ENCODE data around the gene ABCB4. TPM values are rescaled to one million over a fixed set of nuclear protein-coding genes. Genes with fewer than 3 reads are reported as not detected.
"Not testable (repeated sequence)": the region's sequence is repeated elsewhere in the genome, so short reads cannot be mapped to it uniquely, and the experiment has no call there.

Gene ABCB4
- total RNA-seq, 4 donors from 2014 or later = 0.08 to 2.1 (median 0.76) TPM

DNA sequence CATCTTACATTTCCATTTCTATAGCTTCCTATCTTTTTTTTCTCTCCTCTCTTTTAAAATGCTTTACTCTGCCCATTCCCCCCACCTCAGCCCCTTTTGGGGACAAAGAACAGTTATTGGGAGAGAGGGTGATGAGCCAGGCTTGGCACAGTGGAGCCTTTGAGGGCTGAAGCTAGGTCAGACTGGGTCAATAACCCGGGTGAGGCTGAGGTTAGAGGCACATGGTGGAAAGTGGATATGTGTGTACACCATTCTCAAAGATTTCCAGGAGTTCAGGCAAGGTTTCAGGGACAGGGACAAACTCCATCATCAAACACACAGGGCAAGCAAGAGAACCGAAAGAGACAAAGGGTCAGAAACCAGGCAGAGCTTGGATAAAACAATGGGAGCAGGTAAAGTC is 11.5 kb downstream of the ABCB4 start:
- DNase-seq (ENCODE audit: low spot score in 2 of 2) = no peak
- WGBS, 2 donors = 84 to 92% methylated on average over 2 of the region's 2 CpGs
- H3K4me3 ChIP-seq (ENCODE audit: low read depth, poor library complexity, severe bottlenecking) = no peak overlapping the region
- intact Hi-C loops (cut with DNase I; ENCODE audit: low total_unique reads) = no loop called here
- TF ChIP-seq POLR2A (IDR thresholded peaks at IDR 0.05) = no peak
- TF ChIP-seq, protein P1, sequence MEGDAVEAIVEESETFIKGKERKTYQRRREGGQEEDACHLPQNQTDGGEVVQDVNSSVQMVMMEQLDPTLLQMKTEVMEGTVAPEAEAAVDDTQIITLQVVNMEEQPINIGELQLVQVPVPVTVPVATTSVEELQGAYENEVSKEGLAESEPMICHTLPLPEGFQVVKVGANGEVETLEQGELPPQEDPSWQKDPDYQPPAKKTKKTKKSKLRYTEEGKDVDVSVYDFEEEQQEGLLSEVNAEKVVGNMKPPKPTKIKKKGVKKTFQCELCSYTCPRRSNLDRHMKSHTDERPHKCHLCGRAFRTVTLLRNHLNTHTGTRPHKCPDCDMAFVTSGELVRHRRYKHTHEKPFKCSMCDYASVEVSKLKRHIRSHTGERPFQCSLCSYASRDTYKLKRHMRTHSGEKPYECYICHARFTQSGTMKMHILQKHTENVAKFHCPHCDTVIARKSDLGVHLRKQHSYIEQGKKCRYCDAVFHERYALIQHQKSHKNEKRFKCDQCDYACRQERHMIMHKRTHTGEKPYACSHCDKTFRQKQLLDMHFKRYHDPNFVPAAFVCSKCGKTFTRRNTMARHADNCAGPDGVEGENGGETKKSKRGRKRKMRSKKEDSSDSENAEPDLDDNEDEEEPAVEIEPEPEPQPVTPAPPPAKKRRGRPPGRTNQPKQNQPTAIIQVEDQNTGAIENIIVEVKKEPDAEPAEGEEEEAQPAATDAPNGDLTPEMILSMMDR (IDR thresholded peaks at IDR 0.05) = no peak

DNA sequence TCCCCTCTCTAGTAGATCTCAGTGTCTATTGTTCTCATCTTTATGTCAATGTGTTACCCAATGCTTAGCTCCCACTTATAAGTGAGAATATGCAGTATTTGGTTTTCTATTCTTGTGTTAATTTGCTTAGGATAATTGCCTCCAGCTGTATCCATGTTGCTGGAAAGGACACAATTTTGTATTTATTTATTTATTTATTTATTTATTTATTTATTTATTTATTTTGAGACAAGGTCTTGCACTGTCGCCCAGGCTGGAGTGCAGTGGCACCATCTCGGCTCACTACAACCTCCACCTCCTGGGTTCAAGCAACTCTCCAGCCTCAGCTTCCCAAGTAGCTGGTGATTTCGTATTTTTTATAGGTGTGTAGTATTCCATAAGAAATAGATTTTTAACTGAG is 15.0 kb downstream of the ABCB4 start:
- WGBS, 2 donors = 97 to 98% methylated on average over 3 of the region's 3 CpGs
- DNase-seq (ENCODE audit: low spot score in 2 of 2); H3K4me3 ChIP-seq (ENCODE audit: low read depth, poor library complexity, severe bottlenecking); intact Hi-C loops (cut with DNase I; ENCODE audit: low total_unique reads): not testable (repeated sequence)

DNA sequence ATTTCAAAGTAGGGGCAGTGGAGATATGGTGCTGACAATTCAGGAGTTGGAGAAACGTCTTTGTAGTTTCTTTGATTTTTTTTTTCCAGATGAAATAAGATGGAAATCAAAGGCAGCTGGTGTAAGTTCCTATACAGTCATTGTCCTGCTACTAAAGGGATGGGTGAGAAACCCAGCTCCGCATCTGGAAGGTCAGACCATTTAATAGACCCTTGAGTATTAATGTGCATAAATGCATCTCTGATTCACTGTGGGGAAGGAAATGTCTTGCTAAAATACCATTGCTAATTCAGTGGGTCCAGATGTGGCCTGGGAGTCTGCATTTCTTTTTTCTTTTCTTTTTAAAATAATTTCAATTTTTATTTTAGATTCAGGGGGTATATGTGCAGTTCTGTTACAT is 15.5 kb downstream of the ABCB4 start:
- DNase-seq (ENCODE audit: low spot score in 2 of 2) = no peak
- 84 to 85% methylated on average over 2 of the region's 2 CpGs for WGBS, 2 donors
- TF ChIP-seq, protein P1 (IDR thresholded peaks at IDR 0.05) = no peak
- no peak for TF ChIP-seq POLR2A (IDR thresholded peaks at IDR 0.05)
- intact Hi-C loops (cut with DNase I; ENCODE audit: low total_unique reads) = no loop called here
- no peak overlapping the region for H3K4me3 ChIP-seq (ENCODE audit: low read depth, poor library complexity, severe bottlenecking)

DNA sequence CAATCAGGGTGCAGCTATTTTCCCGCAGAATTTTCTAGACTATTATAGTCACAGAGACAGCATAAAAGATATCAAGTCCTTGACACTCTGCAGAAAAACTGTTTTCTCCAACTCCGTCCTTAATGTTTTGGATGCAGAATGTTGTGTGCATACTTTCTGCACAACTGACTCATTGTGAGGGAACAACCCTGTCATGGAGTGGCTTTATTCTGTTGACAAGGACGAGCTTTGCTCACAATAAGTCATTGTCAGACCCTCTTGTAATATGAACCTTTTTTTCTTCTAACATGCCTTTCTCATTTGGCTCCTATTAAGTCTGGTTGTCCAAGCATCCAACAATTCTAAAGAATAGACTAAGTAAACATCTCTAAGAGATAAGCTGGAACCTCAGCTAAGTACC is 17.3 kb downstream of the ABCB4 start:
- intact Hi-C loops (cut with DNase I; ENCODE audit: low total_unique reads) = no loop called here
- no peak for DNase-seq (ENCODE audit: low spot score in 2 of 2)
- 71 to 84% methylated on average over 3 of the region's 3 CpGs for WGBS, 2 donors
- TF ChIP-seq, protein P1 (IDR thresholded peaks at IDR 0.05) = no peak
- TF ChIP-seq POLR2A (IDR thresholded peaks at IDR 0.05) = no peak
- H3K4me3 ChIP-seq (ENCODE audit: low read depth, poor library complexity, severe bottlenecking) = no peak overlapping the region

DNA sequence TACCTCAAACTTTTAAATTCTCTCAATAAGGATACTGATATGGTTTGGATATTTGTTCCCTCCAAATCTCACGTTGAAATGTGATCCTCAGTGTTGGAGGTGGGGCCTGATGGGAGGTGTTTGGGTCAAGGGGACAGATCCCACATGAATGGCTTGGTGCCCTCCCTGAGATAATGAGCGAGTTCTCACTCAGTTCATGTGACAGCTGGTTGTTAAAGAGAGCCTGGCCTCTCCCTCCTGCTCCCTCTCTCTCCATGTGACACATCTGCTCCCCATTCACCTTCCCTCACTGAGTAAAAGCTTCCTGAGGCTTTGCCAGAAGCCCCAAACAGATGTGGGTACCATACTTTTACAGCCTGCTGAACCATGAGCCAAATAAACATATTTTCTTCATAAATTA is 19.2 kb downstream of the ABCB4 start:
- H3K4me3 ChIP-seq (ENCODE audit: low read depth, poor library complexity, severe bottlenecking) = no peak overlapping the region
- WGBS, 2 donors = 49 to 50% methylated on average over 2 of the region's 2 CpGs
- no peak for TF ChIP-seq POLR2A (IDR thresholded peaks at IDR 0.05)
- TF ChIP-seq, protein P1 (IDR thresholded peaks at IDR 0.05) = no peak
- intact Hi-C loops (cut with DNase I; ENCODE audit: low total_unique reads) = no loop called here
- DNase-seq (ENCODE audit: low spot score in 2 of 2) = no peak

DNA sequence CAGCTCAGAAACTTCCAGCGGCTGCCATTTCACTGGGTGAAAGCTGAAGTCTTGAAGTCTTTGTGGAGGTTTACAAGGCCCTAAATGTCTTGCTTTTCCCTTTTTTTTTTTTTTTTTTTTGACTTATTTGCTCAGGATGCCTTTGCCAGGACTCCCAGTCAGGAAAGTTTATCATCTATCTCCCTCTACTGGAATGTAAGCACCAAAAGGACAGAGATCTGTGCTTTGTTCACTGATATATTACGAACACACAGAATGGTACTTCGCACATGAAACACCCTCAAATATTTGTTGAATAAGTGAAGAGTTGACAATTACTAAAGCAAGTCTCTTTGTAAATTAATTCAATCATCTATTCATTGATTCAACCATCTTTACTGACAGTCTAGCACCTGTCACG is 23.2 kb downstream of the ABCB4 start:
- H3K4me3 ChIP-seq (ENCODE audit: low read depth, poor library complexity, severe bottlenecking) = no peak overlapping the region
- TF ChIP-seq, protein P1 (IDR thresholded peaks at IDR 0.05) = no peak
- no peak for TF ChIP-seq POLR2A (IDR thresholded peaks at IDR 0.05)
- intact Hi-C loops (cut with DNase I; ENCODE audit: low total_unique reads) = no loop called here
- WGBS, 2 donors = 90 to 91% methylated on average over 4 of the region's 4 CpGs
- no peak for DNase-seq (ENCODE audit: low spot score in 2 of 2)

All from lower leg skin (tissue), 4 donors.